Mesendoderm (in vitro differentiated cells): ENCODE results near the gene SHC3.

Source experiments
- DNase-seq: peaks from one replicate; pipeline ENCODE4 v3.0.0; 2013
- H2AK5ac ChIP-seq: 2 replicates; pipeline ENCODE4 v1.6.1; 2013; ENCODE audit warnings: low read length, inconsistent platforms
- H2BK120ac ChIP-seq: 2 replicates; pipeline ENCODE4 v1.6.1; 2013; ENCODE audit warnings: low read depth, mild to moderate bottlenecking, low read length, moderate library complexity, mixed read lengths
- H2BK15ac ChIP-seq: replicated peaks from 2 replicates; pipeline ENCODE4 v1.6.1; 2013; ENCODE audit warnings: low read depth, mild to moderate bottlenecking, moderate library complexity
- H2BK5ac ChIP-seq: 2 replicates; pipeline ENCODE4 v1.6.1; 2013; ENCODE audit warnings: low read length, inconsistent platforms
- H3K18ac ChIP-seq: 2 replicates; pipeline ENCODE4 v1.6.1; 2013; ENCODE audit warnings: mild to moderate bottlenecking, low read length, mixed read lengths
- H3K23ac ChIP-seq: one replicate; pipeline ENCODE4 v1.6.1; 2013; ENCODE audit warnings: low read length
- H3K27ac ChIP-seq: 2 replicates; pipeline ENCODE4 v1.5.1; 2013; ENCODE audit warnings: low read depth, mild to moderate bottlenecking, inconsistent platforms, low read length, moderate library complexity
- H3K27me3 ChIP-seq: 2 replicates; pipeline ENCODE4 v1.6.1; 2013; ENCODE audit warnings: low read length, control low read depth, mild to moderate bottlenecking, inconsistent platforms; ENCODE audit not compliant: insufficient read depth, poor library complexity
- H3K36me3 ChIP-seq: 2 replicates; pipeline ENCODE4 v1.6.1; 2013; ENCODE audit warnings: low read length, inconsistent platforms; ENCODE audit not compliant: control insufficient read depth, insufficient read depth
- H3K4ac ChIP-seq: one replicate; pipeline ENCODE4 v1.6.1; 2013; ENCODE audit warnings: low read depth, mild to moderate bottlenecking, low read length, moderate library complexity
- H3K4me1 ChIP-seq: 2 replicates; pipeline ENCODE4 v1.6.1; 2013; ENCODE audit warnings: low read depth, low read length, inconsistent platforms; ENCODE audit not compliant: control insufficient read depth
- H3K4me2 ChIP-seq: 2 replicates; pipeline ENCODE4 v1.6.1; 2013; ENCODE audit warnings: low read length
- H3K4me3 ChIP-seq: 2 replicates; pipeline ENCODE4 v1.5.1; 2013; ENCODE audit warnings: mild to moderate bottlenecking, low read length
- H3K56ac ChIP-seq: one replicate; pipeline ENCODE4 v1.6.1; 2013; ENCODE audit warnings: low read length
- H3K79me1 ChIP-seq: 2 replicates; pipeline ENCODE4 v1.6.1; 2013; ENCODE audit warnings: low read length, inconsistent platforms
- H3K79me2 ChIP-seq: 2 replicates; pipeline ENCODE4 v1.6.1; 2013; ENCODE audit warnings: mild to moderate bottlenecking, low read length; ENCODE audit not compliant: control insufficient read depth, insufficient read depth
- H3K9ac ChIP-seq: 2 replicates; pipeline ENCODE4 v1.6.1; 2013; ENCODE audit warnings: low read length, inconsistent platforms
- H4K5ac ChIP-seq: one replicate; pipeline ENCODE4 v1.6.1; 2013; ENCODE audit warnings: low read length
- H4K8ac ChIP-seq: one replicate; pipeline ENCODE4 v1.6.1; 2013; ENCODE audit warnings: low read depth, mild to moderate bottlenecking, control low read depth, low read length, moderate library complexity
- WGBS: extraction: QIAGEN DNeasy Blood & Tissue Kit; methylation state at CpG from one replicate; pipeline ENCODE4 v1.1.7; 2013; ENCODE audit warnings: low lambda C conversion rate, missing lambda C conversion rate; ENCODE audit not compliant: insufficient coverage; ENCODE audit errors: extremely low coverage; 5-methylcytosine and 5-hydroxymethylcytosine counted together

Gene SHC3

DNA sequence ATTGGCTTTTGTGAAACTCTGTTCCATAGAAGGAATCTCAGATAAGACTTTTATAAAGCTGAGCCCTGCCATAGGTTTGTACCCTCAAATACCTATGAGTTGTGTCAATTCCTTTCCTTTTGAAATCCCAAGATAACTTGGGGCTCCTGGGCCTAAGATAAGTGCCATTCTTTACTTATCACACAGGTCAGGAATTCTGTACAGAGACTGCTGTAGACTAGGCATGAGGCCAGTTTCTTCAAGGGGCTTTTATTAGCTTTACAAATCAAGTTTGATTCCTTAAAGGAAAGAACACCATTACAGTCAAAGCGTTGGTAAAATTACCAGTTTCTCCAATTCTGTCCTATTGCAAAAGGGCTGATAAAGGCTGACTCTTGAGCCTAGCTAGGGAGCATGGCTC, 39.2 kb downstream of the SHC3 start:
- H2AK5ac ChIP-seq: no peak overlapping the region
- DNase-seq: no peak
- H3K4ac ChIP-seq: no peak overlapping the region
- H3K27ac ChIP-seq: no peak overlapping the region
- H4K5ac ChIP-seq: no peak overlapping the region
- H3K56ac ChIP-seq: no peak overlapping the region
- no peak overlapping the region for H2BK15ac ChIP-seq
- no peaks in the 10 kb centered on the region for H3K79me2 ChIP-seq
- no peak overlapping the region for H2BK120ac ChIP-seq
- H3K79me1 ChIP-seq: no peaks in the 10 kb centered on the region
- no peaks in the 10 kb centered on the region for H3K4me1 ChIP-seq
- no peak overlapping the region for H3K9ac ChIP-seq
- no peak overlapping the region for H3K4me3 ChIP-seq
- H3K36me3 ChIP-seq: no peaks in the 10 kb centered on the region
- H2BK5ac ChIP-seq: no peak overlapping the region
- H4K8ac ChIP-seq: no peak overlapping the region
- no peak overlapping the region for H3K18ac ChIP-seq
- no peak overlapping the region for H3K4me2 ChIP-seq
- no CpG with 5 or more reads among the region's 1 CpG for WGBS
- no peak overlapping the region for H3K23ac ChIP-seq
- H3K27me3 ChIP-seq: no peaks in the 10 kb centered on the region

DNA sequence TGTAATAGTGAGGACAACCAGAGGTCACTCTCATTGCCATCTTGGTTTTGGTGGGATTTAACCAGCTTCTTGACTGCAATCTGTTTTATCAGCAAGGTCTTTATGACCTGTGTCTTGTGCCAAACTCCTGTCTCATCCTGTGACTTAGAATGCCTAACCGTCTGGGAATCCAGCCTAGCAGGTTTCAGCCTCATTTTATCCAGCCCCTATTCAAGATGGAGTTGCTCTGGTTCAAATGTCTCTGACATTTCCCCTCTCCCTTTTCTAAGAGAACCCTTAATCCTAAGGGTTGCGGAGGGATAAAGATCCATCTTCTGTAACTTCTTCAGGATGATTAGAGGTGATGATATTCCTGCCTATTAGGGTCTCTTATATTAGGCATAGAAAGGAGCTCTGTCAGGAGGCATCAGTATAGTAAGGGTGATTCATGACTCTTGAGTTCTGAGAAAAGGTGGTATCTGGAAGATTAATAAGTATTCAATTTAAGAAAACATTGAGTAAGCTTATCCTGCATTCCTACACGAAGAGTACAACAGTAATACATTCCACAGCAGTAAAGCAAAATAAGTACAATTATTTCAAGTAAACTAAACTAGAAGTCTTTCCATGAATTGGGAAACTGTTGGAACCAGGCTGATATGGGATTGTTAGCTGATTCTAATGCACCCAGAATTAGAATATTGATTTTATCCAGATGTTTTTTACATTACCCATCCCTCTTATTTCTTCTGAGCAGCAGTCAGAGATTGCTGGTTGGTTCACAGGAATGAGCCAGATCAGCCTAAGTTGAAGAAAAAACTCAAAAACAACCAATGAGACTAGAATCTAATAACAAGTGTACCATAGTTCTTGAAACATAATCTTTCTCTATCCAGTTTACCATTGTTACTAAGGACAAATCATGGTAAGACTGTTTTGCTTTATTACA, 39.9 kb downstream of the SHC3 start:
- H3K4me1 ChIP-seq: no peaks in the 10 kb centered on the region
- no peaks in the 10 kb centered on the region for H3K79me2 ChIP-seq
- H3K9ac ChIP-seq: no peak overlapping the region
- no peaks in the 10 kb centered on the region for H3K79me1 ChIP-seq
- H4K5ac ChIP-seq: no peak overlapping the region
- H3K27me3 ChIP-seq: no peaks in the 10 kb centered on the region
- H3K4ac ChIP-seq: no peak overlapping the region
- H2BK120ac ChIP-seq: no peak overlapping the region
- no peak overlapping the region for H2BK5ac ChIP-seq
- no peak overlapping the region for H2BK15ac ChIP-seq
- H3K4me3 ChIP-seq: no peak overlapping the region
- no peak overlapping the region for H3K18ac ChIP-seq
- no peak overlapping the region for H3K56ac ChIP-seq
- no CpG with 5 or more reads among the region's 3 CpGs for whole genome bisulfite sequencing
- DNase-seq: no peak
- H3K23ac ChIP-seq: no peak overlapping the region
- H2AK5ac ChIP-seq: no peak overlapping the region
- H3K36me3 ChIP-seq: no peaks in the 10 kb centered on the region
- H4K8ac ChIP-seq: no peak overlapping the region
- H3K27ac ChIP-seq: no peak overlapping the region
- no peak overlapping the region for H3K4me2 ChIP-seq

DNA sequence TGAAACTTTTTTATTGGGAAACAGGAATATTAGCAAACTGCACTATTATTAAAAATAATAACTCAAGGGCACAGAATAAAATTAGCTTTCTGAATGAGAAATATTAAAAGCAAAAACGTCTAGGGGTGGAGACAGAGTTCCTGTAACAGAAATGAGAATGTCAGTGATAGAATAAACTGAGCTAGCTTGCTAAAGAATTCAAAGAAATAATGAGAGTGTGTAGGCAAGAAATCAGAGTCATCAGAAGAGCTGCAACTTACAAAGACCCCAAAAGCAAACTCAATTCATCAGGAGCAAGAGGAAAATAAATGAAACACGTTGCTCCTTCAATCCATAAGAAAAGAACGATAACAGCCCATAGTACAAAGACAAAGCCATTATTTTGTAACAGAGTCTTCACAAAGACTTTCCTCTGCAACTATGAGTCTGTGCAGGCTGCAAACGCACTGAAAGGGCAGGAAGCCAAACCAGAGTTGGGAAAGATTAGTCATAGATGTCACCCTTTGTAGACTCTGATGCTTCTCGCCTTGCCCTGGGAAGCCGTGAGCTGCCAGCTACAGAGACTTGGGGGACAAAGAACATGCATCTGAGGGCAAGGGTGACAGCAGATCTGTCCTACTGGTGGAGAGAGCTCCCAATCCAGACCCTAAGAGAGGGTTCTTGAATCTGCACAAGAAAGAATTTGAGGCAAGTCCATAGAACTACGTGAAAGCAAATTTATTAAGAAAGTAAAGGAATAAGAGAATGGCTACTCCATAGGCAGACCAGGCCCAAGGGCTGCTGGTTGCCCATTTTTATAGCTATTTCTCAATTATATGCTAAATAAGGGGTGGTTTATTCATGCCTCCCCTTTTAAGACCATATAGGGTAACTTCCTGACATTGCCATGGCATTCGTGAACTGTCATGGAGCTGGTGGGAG, 40.8 kb downstream of the SHC3 start:
- Histone ChIP-seq H2BK15ac (no peak overlapping the region), H4K8ac (no peak overlapping the region), H3K4me2 (no peak overlapping the region), H3K4me3 (no peak overlapping the region), H3K79me1 (no peaks in the 10 kb centered on the region), H3K36me3 (no peaks in the 10 kb centered on the region), H3K56ac (no peak overlapping the region), H4K5ac (no peak overlapping the region), H2BK5ac (no peak overlapping the region), H3K27ac (no peak overlapping the region), H3K4ac (no peak overlapping the region), H3K27me3 (no peaks in the 10 kb centered on the region), H3K23ac (no peak overlapping the region), H3K79me2 (no peaks in the 10 kb centered on the region), H3K9ac (no peak overlapping the region), H2BK120ac (no peak overlapping the region), H3K4me1 (no peaks in the 10 kb centered on the region), H3K18ac (no peak overlapping the region), H2AK5ac (no peak overlapping the region)
- no CpG with 5 or more reads among the region's 8 CpGs for WGBS
- no peak for DNase-seq

DNA sequence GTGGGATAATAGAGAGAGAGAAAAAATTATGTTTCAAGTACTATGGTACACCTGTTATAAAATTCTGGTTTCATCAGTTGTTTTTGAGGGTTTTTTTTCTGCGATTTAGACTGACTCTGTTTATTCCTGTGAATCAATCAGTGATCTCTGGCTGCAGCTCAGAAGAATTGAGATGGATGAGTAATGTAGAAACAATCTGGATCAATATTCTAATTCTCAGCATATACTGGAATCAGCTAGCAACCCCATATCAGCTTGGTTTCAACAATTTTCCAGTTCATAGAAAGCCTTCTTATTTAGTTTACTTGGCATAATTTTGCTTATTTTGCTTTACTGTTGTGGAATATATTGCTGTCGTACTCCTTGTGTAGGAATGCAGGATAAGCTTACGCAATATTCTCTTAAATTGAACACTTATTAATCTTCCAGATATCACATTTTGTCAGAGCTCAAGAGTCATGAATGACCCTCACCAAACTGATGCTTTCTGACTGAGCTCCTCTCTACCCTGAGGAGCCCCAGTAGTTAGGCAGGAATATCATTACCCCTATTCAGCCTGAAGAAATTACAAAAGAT, 42.9 kb downstream of the SHC3 start:
- WGBS: no CpG with 5 or more reads among the region's 3 CpGs
- no peak for DNase-seq
- no peak overlapping the region for H4K5ac ChIP-seq
- H3K4me1 ChIP-seq: no peaks in the 10 kb centered on the region
- no peaks in the 10 kb centered on the region for H3K36me3 ChIP-seq
- H3K4ac ChIP-seq: no peak overlapping the region
- H2BK15ac ChIP-seq: no peak overlapping the region
- H3K56ac ChIP-seq: no peak overlapping the region
- no peak overlapping the region for H2AK5ac ChIP-seq
- no peak overlapping the region for H3K18ac ChIP-seq
- no peak overlapping the region for H2BK120ac ChIP-seq
- H3K9ac ChIP-seq: no peak overlapping the region
- H3K23ac ChIP-seq: no peak overlapping the region
- H2BK5ac ChIP-seq: no peak overlapping the region
- no peaks in the 10 kb centered on the region for H3K79me2 ChIP-seq
- no peaks in the 10 kb centered on the region for H3K27me3 ChIP-seq
- H3K4me3 ChIP-seq: no peak overlapping the region
- H4K8ac ChIP-seq: no peak overlapping the region
- no peaks in the 10 kb centered on the region for H3K79me1 ChIP-seq
- H3K27ac ChIP-seq: no peak overlapping the region
- H3K4me2 ChIP-seq: no peak overlapping the region

DNA sequence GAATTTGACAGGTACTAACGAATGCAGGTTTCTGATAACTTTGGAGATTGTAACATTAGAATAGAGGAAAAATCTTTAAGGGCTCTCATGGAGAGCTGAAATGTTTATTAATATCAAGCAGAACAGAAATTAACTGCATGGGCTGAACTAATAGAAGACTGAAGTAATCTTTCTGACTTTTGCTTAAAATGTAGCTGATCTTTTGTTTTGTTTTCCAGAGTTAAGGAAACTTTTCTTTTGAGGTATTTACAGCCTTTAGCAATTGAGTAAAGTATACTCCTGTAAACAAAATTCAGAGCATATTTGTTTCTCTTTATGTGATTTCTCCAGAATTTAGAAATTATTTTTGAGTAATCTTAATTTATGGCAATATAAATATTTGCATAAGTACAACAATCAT, 43.9 kb downstream of the SHC3 start:
- H3K4me3 ChIP-seq: no peak overlapping the region
- H3K4me1 ChIP-seq: no peaks in the 10 kb centered on the region
- H3K18ac ChIP-seq: no peak overlapping the region
- H3K9ac ChIP-seq: no peak overlapping the region
- no peak overlapping the region for H3K23ac ChIP-seq
- H3K27me3 ChIP-seq: no peaks in the 10 kb centered on the region
- H2BK5ac ChIP-seq: no peak overlapping the region
- no peak overlapping the region for H4K8ac ChIP-seq
- H2BK120ac ChIP-seq: no peak overlapping the region
- no peak overlapping the region for H3K4ac ChIP-seq
- no CpG with 5 or more reads among the region's 1 CpG for WGBS
- H3K27ac ChIP-seq: no peak overlapping the region
- no peak overlapping the region for H3K56ac ChIP-seq
- no peak overlapping the region for H2BK15ac ChIP-seq
- no peaks in the 10 kb centered on the region for H3K79me2 ChIP-seq
- no peak overlapping the region for H2AK5ac ChIP-seq
- peak; percentile 16 for DNase-seq
- no peak overlapping the region for H4K5ac ChIP-seq
- H3K36me3 ChIP-seq: no peaks in the 10 kb centered on the region
- H3K4me2 ChIP-seq: no peak overlapping the region
- no peaks in the 10 kb centered on the region for H3K79me1 ChIP-seq
